ENCODE data around the gene PRR7. TPM values are rescaled to one million over a fixed set of nuclear protein-coding genes. Genes with fewer than 3 reads are reported as not detected.
A peak's percentile ranks its signal among the peaks of the same experiment; 100 is the strongest.

PRR7 gene
- total and polyA plus RNA-seq, 2 of the 13 experiments (the other 11 are each of a cell fraction or from before 2014, with no cell fraction given) = 4.8 to 5.0 TPM

GRCh38 chr5:177454397-177455035, 7.9 kb downstream of the PRR7 start (continued):
- TF ChIP-seq BCL3 (CRISPR knock-in tag; IDR thresholded peaks at IDR 0.05) (no peak), HNRNPLL (IDR thresholded peaks at IDR 0.05; ENCODE audit: low read depth, low read length, poor library complexity, severe bottlenecking) (peak; percentile 53), PREB (CRISPR knock-in tag; IDR thresholded peaks at IDR 0.05) (no peak), RARA (CRISPR knock-in tag; IDR thresholded peaks at IDR 0.05) (0 out of 2 replicates have a peak, but pooled peaks have one; percentile 9), ARID4A (CRISPR knock-in tag; IDR thresholded peaks at IDR 0.05; ENCODE audit: borderline replicate concordance) (peak; percentile 45; the same call in 1 of the 2 replicates), RBAK (CRISPR knock-in tag; IDR thresholded peaks at IDR 0.05) (no peak), ZNF768 (CRISPR knock-in tag; IDR thresholded peaks at IDR 0.05) (0 out of 2 replicates have a peak, but pooled peaks have one; percentile 8), HNRNPUL1 (IDR thresholded peaks at IDR 0.05; ENCODE audit: low read depth, low read length) (0 out of 2 replicates have a peak, but pooled peaks have one; percentile 18), JUND (CRISPR knock-in tag; IDR thresholded peaks at IDR 0.05) (0 out of 2 replicates have a peak, but pooled peaks have one; percentile 24), ZNF124 (CRISPR knock-in tag; IDR thresholded peaks at IDR 0.05) (peak; percentile 67; the same call in 1 of the 2 replicates), ZFAT (CRISPR knock-in tag; conservative IDR thresholded peaks at IDR 0.05) (0 out of 2 replicates have a peak, but pooled peaks have one; percentile 2), POLR2G (IDR thresholded peaks at IDR 0.05; ENCODE audit: low read depth, low read length) (0 out of 2 replicates have a peak, but pooled peaks have one; percentile 28), NCOA5 (CRISPR knock-in tag; IDR thresholded peaks at IDR 0.05) (no peak), POGK (CRISPR knock-in tag; conservative IDR thresholded peaks at IDR 0.05) (0 out of 2 replicates have a peak, but pooled peaks have one; percentile 46), ZBTB20 (CRISPR knock-in tag; IDR thresholded peaks at IDR 0.05; ENCODE audit: borderline replicate concordance, low read depth) (no peak), ZNF501 (CRISPR knock-in tag; IDR thresholded peaks at IDR 0.05) (peak; percentile 81), YY1 (IDR thresholded peaks at IDR 0.05; ENCODE audit: insufficient read depth, insufficient replicate concordance, low read depth, low read length) (peak; percentile 68), NCOA2 (CRISPR knock-in tag; IDR thresholded peaks at IDR 0.05) (no peak), ZSCAN12 (CRISPR knock-in tag; IDR thresholded peaks at IDR 0.05) (peak; percentile 72; the same call in 1 of the 2 replicates)

Data from HepG2 (cell line).